Suprapubic skin (tissue), 4 donors: ENCODE data around the gene MCU. TPM values are rescaled to one million over a fixed set of nuclear protein-coding genes. Genes with fewer than 3 reads are reported as not detected.

Experiments used
- DNase-seq, 2 donors: peaks; one replicate each; pipeline ENCODE4 v3.0.0-alpha.2; 2019; ENCODE audit warnings: low spot score in 2 of 2
- H3K27ac ChIP-seq: fragments of 200-600 bp; sonication (generic); one replicate; pipeline ENCODE4 v1.5.1; 2019
- H3K27me3 ChIP-seq: fragments of 200-600 bp; sonication (generic); one replicate; pipeline ENCODE4 v1.5.1; 2019
- H3K36me3 ChIP-seq: fragments of 200-600 bp; sonication (generic); one replicate; pipeline ENCODE4 v1.5.1; 2019
- H3K4me1 ChIP-seq: fragments of 200-600 bp; sonication (generic); one replicate; pipeline ENCODE4 v1.5.1; 2019
- H3K4me3 ChIP-seq: fragments of 200-600 bp; sonication (generic); one replicate; pipeline ENCODE4 v1.5.1; 2019; ENCODE audit warnings: mild to moderate bottlenecking
- H3K9me3 ChIP-seq: fragments of 200-600 bp; sonication (generic); one replicate; pipeline ENCODE4 v1.5.1; 2019
- CTCF ChIP-seq, 2 donors: fragments of 200-600 bp in 1 of 2; fragments of 450-650 bp in 1 of 2; sonication (generic) in 1 of 2; IDR thresholded peaks; one replicate each; pipeline ENCODE4 v1.5.1; 2016 to 2019; ENCODE audit warnings: antibody characterized with exemption in 2 of 2, mild to moderate bottlenecking in 1 of 2, moderate library complexity in 1 of 2
- EP300 ChIP-seq: sonication (generic); formaldehyde crosslinking; IDR thresholded peaks from one replicate; pipeline ENCODE4 v1.6.1; 2017; ENCODE audit warnings: antibody characterized with exemption
- POLR2A ChIP-seq, 2 donors: fragments of 450-650 bp; IDR thresholded peaks; one replicate each; pipeline ENCODE4 v1.6.1; 2017; ENCODE audit warnings: antibody characterized with exemption in 2 of 2, mild to moderate bottlenecking in 2 of 2, moderate library complexity in 2 of 2
- POLR2AphosphoS5 ChIP-seq, 3 donors: sonication (generic); formaldehyde crosslinking; IDR thresholded peaks; one replicate each; pipeline ENCODE4 v1.6.1; 2017; ENCODE audit warnings: antibody characterized with exemption in 3 of 3
- WGBS: methylation state at CpG from one replicate; pipeline ENCODE4 v1.1.5; 2018; 5-methylcytosine and 5-hydroxymethylcytosine counted together
- total RNA-seq, 4 donors: library from RNA; depleted of rRNA; stranded (reverse); fragments of >200 nt; gene quantifications; one replicate each; pipeline ENCODE4 v1.1.0, GENCODE V29; 2016

MCU gene
- total RNA-seq, 4 donors from 2014 or later = 28.3 to 31.7 (median 29.7) TPM

- H3K9me3 ChIP-seq = no peaks in the 10 kb centered on the region
- no peak for DNase-seq
- H3K36me3 ChIP-seq = no peaks in the 10 kb centered on the region
- TF ChIP-seq CTCF (IDR thresholded peaks at IDR 0.05) = no peak
- TF ChIP-seq POLR2AphosphoS5 (IDR thresholded peaks at IDR 0.05) = no peak
- no peak for TF ChIP-seq EP300
- no peak for TF ChIP-seq POLR2A (IDR thresholded peaks at IDR 0.05)
- no peak overlapping the region for H3K27ac ChIP-seq
- no peaks in the 10 kb centered on the region for H3K27me3 ChIP-seq
- H3K4me3 ChIP-seq = no peak overlapping the region
- WGBS = 67% methylated on average over 3 of the region's 3 CpGs
- peaks cover 2% of the 10 kb centered on the region for H3K4me1 ChIP-seq
Measured at GRCh38 chr10:72790216-72790990, 98.5 kb downstream of the MCU start.

GRCh38 chr10:72792288-72792687 lies 100.3 kb downstream of the MCU start:
- no peak for DNase-seq
- WGBS = 85% methylated on average over 3 of the region's 3 CpGs
- H3K36me3 ChIP-seq = no peaks in the 10 kb centered on the region
- H3K9me3 ChIP-seq = no peaks in the 10 kb centered on the region
- TF ChIP-seq EP300 (no peak), CTCF (IDR thresholded peaks at IDR 0.05) (no peak), POLR2AphosphoS5 (IDR thresholded peaks at IDR 0.05) (no peak), POLR2A (IDR thresholded peaks at IDR 0.05) (no peak)
- no peak overlapping the region for H3K4me3 ChIP-seq
- no peaks in the 10 kb centered on the region for H3K4me1 ChIP-seq
- no peaks in the 10 kb centered on the region for H3K27me3 ChIP-seq
- H3K27ac ChIP-seq = no peak overlapping the region

GRCh38 chr10:72793752-72794151 lies 101.8 kb downstream of the MCU start:
- 94% methylated on average over 1 of the region's 1 CpG for WGBS
- TF ChIP-seq POLR2AphosphoS5 (IDR thresholded peaks at IDR 0.05) (no peak), EP300 (no peak), POLR2A (IDR thresholded peaks at IDR 0.05) (no peak), CTCF (IDR thresholded peaks at IDR 0.05) (no peak)

GRCh38 chr10:72794260-72794659 lies 102.3 kb downstream of the MCU start:
- 85% methylated on average over 2 of the region's 2 CpGs for WGBS
- no peak for DNase-seq
- Histone ChIP-seq H3K4me1 (no peaks in the 10 kb centered on the region), H3K27ac (no peak overlapping the region), H3K36me3 (no peaks in the 10 kb centered on the region), H3K27me3 (no peaks in the 10 kb centered on the region), H3K9me3 (no peaks in the 10 kb centered on the region), H3K4me3 (no peak overlapping the region)
- TF ChIP-seq EP300 = no peak
- TF ChIP-seq POLR2AphosphoS5 (IDR thresholded peaks at IDR 0.05) = no peak
- TF ChIP-seq POLR2A (IDR thresholded peaks at IDR 0.05) = no peak
- no peak for TF ChIP-seq CTCF (IDR thresholded peaks at IDR 0.05)

More at GRCh38 chr10:72793752-72794151, 101.8 kb downstream of the MCU start:
- no peaks in the 10 kb centered on the region for H3K36me3 ChIP-seq
- no peaks in the 10 kb centered on the region for H3K27me3 ChIP-seq
- H3K4me1 ChIP-seq = no peaks in the 10 kb centered on the region
- DNase-seq = no peak
- no peak overlapping the region for H3K27ac ChIP-seq
- H3K4me3 ChIP-seq = no peak overlapping the region
- no peaks in the 10 kb centered on the region for H3K9me3 ChIP-seq

- no peaks in the 10 kb centered on the region for H3K27me3 ChIP-seq
- H3K36me3 ChIP-seq = no peaks in the 10 kb centered on the region
- H3K27ac ChIP-seq = no peak overlapping the region
- H3K4me1 ChIP-seq = no peaks in the 10 kb centered on the region
- DNase-seq = no peak
- TF ChIP-seq POLR2AphosphoS5 (IDR thresholded peaks at IDR 0.05) (no peak), POLR2A (IDR thresholded peaks at IDR 0.05) (no peak), CTCF (IDR thresholded peaks at IDR 0.05) (no peak), EP300 (no peak)
- WGBS = 79% methylated on average over 3 of the region's 3 CpGs
- no peaks in the 10 kb centered on the region for H3K9me3 ChIP-seq
- H3K4me3 ChIP-seq = no peak overlapping the region
Measured at GRCh38 chr10:72796042-72796441, 104.1 kb downstream of the MCU start.
